GM21528 (cell line): ENCODE results near the gene SLC27A3.

Experiments used
- ATAC-seq: cut with Tn5 transposase; IDR thresholded peaks from one replicate; pipeline ENCODE4 v1.9.1; 2021; ENCODE audit warnings: mild to moderate bottlenecking, moderate library complexity; ENCODE audit not compliant: unreplicated experiment, low FRiP score

The SLC27A3 gene

GRCh38 chr1:153796786-153797659 lies 21.8 kb downstream of the SLC27A3 start:
- ATAC-seq: peak; percentile 49

GRCh38 chr1:153798468-153798780 lies 23.2 kb downstream of the SLC27A3 start:
- no peak for ATAC-seq

DNA sequence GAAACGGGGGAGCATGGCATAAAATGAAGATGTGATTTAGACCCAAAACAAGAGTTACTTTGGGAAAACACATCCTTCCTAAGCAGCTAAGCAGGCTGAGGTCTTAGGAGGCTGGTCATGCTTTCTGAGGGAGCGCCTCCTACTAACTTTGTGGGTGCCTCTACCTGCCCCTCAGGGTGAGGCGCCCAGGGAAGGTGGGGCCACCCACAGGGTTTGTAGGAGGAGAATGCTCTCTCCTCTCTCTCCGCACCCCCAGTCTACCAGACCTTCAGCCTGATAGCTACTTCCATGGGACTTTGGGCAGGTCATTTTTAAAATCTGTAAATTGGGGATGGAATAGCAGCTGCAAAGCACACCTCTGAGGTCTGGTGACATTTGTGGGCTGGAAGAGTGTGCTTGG lies 23.8 kb downstream of the SLC27A3 start:
- no peak for ATAC-seq

DNA sequence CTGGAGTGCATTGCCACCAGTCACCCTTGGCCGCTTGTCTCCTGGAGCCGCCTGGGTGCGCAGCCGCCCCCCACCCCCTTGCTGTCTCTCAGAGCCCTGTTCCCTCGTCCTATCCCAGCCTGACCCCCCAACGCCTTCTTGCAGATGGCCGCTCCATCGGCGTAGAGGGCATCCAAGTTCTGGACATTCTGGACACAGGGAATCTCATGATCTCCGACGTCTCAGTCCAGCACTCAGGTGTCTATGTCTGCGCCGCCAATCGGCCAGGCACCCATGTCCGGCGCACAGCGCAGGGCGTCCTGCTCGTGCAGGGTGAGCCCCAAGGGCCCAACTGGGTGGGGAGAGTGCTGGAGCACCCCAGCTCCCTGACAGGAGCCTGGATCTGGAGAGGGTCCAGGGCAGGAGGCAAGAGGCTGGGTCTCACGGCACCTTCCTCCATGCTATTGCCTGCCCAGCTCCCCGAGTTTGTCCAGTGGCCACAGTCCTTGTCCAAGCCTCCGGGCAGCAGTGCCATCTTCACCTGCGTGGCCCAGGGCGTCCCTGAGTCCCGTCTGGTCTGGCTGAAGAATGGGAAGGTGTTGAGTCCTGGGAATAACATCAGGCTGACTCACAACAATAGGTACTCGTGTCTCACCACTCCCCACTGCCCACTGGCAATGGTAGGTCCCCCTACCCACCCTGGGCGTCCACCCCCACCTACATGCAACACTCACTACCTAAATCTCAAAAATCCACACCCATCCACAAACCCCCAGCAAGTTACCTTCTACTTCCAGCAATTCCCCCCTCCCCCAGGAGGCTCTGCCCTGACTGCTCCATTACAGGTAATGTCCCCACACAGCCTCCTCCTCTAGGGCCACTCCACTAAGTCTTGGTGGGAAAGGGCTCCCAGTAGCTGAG lies 24.6 kb downstream of the SLC27A3 start:
- ATAC-seq: no peak

DNA sequence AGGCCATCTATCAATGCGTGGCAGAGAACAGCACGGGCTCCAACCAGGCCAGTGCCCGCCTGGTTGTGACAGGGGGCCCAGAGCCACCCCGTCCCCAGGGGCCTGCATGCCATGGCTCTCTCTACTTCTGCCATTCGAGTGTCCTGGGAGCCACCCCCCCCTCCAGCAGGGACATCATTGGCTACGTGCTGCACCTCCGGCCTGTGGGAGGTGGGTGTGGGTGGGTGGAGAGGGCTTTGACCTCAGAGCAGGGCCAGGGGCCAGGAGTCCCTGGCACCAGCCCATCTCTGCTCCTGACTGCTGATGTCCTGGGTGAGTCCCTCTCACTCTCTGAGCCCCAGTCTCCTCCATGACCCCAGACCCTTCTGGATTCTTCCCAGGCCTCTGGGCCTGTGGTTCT lies 25.3 kb downstream of the SLC27A3 start:
- no peak for ATAC-seq

DNA sequence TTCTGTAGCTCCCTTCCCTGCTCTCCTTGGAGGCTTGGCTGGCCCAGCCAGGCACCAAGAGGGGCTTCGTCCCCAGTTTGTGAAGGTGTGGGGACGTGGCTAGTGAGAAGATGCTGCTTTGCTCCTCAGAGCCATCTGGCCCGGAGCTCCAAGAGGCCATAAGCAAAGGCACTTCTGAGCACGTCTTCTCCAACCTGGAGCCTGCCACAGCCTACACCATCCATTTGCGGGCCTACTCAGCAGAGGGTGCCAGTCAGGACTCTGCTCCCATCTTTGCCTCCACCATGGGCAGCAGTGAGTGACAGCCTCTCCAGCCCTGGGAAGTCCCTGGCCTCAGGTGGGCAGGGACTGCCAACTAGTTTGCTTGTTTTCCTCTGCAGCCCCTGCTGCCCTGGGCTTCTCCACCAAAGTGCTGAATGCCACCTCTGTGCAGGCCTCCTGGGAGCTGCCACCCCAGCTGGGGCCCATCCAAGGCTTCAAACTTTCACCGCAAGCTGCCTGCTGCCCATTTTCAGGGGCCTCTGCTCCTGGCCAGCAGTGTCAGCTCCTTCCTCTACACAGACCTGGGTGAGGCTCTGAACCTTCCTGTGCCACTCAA lies 25.9 kb downstream of the SLC27A3 start:
- ATAC-seq: no peak

DNA sequence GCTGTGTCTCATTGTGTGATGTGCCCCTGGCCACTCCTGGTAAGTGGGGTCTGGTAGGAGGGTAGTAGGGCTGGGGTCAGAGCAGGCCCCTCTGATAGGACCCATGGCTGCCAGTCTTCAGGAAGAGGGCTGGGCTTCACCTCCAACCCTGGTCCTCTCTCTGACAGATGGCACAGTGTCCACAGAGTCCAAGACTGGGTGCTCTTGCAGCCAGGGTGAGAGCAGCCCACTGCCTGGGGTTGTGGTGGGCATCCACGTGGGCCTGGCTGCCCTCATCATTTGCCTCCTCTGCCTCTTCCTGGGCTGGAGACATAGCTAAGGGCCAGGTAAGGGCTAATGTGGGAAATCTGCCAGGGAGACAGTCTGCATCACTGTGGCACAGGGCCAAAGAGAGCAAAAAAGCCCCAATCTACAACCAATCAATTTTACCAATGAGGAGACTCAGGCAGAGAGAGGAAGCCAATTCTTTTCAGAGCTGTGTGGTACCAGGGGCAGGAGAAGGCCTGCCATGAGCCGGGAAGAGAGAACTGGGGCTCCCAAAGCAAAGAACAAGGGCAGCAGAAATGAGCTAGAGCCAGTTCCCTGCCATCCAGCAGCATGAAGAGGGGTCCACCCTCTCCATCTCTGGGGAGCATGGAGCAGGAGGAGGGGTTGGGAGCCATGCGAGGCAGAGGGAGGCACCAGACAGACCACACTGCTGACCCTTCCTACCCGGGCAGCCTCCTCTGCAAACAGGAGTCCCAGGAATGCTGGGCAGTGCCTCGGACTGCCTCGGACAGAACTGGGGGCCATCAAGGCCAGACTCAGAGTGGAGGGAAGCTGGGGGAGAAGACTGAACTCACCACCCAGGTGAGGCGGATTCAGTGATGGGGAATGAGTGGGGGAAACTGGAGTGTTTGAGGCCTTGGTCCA lies 26.8 kb downstream of the SLC27A3 start:
- ATAC-seq: no peak

- no peak for ATAC-seq
These were observed 28.4 kb downstream of the SLC27A3 start for GRCh38 chr1:153803470-153804056.

DNA sequence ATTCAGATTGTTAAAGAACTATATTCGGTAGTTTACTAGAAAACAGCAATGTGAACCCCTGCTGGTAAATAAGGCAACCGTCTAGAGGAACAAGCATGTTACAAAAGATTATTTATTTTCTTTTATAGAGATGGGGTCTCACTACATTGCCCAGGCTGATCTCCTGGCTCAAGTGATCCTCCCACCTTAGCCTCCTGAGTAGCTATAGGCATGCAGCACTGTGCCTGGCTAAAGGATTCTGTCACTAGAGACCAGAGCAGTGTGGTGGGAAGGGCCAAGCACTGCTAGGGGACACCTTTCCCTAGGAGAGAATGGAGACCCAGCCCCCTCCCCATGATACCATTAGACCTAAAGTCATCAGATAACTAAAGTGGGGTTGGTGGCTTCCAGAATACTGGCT lies 28.9 kb downstream of the SLC27A3 start:
- no peak for ATAC-seq

- ATAC-seq: peak; percentile 89
These were observed 30.0 kb downstream of the SLC27A3 start for GRCh38 chr1:153805042-153805745.

DNA sequence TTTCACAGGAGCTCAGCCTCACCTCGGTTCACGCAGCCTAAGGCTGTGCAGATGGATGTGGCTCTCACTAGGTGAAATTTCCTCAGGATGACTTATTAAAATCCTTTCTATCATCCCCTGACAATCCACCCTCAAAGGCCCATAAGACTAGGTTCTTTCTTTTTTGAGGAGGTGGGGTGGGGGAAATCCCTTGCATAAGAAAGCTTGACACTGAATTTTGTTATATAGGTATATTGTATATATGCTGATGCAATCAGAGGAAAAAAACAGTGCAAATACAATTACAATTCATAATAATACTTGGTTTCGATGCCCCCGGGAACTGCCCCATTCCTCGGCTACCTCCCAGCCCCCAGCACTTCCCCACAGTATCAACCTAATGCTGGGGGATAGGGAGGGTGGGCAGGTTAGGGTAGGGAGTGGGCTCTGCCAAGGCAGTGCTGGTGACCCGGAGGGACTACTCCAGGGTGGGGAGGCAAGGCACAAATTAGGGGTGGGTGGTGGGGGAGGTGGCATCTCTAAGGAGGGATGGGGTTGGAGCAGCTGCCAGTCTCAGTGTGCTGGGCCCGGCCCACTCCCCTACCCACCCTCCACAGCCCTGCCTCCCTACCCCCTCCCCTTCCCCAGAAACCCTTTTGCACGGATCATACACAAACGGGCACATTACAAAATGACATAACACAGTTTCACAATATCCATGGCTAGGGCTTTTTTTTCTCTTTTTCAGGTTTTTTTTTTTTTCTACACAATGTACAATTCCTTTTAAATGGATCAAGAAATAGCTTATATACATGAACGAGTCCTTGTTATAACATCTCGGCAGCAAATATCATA lies 30.9 kb downstream of the SLC27A3 start:
- peak; percentile 5 for ATAC-seq

GRCh38 chr1:153816283-153816889 lies 41.2 kb downstream of the SLC27A3 start:
- ATAC-seq: no peak

- no peak for ATAC-seq
These were observed 43.7 kb downstream of the SLC27A3 start for GRCh38 chr1:153818876-153819275.

DNA sequence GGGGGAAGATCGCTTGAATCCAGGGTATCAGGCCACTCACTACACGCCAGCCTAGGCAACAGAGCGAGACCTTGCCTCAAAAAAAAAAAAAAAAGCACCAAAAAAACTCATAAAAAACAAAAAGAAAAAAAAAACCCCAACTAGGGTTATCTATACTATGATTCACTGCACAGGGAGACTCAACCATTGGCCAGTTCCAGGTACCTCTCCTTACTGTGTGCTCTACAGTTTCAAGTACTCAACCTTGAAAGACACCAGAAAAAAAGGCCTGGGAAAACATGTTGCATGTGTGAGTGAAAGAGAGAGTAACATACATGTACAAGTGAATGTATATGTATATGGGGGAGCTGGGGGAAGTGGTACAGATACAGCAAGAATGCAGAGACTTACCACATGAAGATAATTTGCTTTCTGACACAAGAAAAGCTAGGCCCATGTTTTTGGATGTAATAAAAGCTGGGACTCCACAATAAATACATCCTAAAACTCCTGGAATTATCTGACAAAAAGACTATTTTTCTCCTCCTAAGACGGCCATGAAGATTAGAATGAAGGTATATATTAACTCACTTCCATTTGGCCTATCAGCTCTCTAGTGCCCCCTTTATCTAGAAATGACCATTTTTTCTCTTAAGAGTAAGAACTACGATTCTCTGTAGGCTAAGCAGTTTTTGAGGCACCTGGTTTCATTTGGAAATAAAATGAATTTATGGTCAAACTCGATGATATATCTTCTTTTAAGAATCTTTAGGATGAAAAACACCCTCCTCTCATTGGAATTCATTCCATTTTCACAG lies 52.2 kb downstream of the SLC27A3 start:
- ATAC-seq: no peak
